NCI-H1105 (cell line): ENCODE measurements around the gene LAMTOR3.

Source experiments
- DNase-seq: peaks from one replicate; lab custom pipeline; 2025; lab: John Stamatoyannopoulos, UW

The LAMTOR3 gene

DNA sequence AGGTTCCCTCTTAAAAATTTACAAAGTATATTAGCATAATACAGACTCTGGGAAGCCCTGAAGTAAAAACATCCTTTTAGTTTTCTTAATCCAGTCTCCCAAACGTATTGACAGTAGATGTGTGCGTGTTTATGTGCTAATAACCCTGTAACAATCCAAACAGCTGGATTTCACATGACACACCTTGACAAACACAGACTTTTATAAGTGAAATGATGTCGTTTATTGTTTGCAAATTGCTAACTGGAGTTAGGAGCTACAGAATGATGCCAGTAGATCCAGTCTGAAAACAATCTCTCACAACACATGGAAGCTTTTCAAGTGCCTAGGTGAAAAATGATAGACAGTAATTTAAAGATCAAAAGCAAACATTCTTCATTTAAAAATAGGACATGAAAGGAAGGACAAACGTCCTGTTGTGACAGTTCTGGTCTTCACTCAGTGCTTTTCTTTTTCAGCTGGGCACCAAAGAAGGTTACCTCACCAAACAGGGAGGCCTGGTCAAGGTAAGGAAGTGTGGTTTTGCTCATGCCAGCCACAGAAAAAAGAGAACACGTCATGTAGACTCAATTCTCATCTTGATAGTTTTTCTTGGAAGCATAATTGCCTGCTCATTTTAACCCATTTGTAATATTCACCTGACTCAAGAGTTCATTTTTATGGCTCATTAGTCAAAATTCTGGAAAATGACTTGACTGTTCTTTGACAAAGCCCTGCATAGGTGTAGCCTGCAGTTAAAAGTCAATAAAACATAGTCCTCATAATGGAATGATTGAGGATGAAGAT lies 32.9 kb downstream of the LAMTOR3 start:
- no peak for DNase-seq

DNA sequence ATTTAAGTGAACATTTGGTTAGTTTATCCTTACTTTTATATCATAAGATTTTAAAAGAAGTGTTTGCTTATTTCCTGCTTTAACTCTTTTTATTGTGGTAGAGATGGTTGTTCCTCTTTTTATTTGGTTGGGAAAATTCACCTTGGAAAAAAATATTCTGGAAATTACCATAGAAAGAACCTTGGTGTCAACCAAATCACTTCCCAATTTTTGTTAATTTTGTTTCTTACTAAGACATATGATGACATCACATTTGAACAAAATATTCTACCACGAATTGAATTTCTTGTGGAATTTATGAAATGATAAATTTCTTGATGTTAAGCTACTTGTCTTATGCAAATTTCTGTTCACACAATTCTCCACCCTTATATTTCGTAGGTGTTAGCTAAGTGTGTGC lies 33.7 kb downstream of the LAMTOR3 start:
- no peak for DNase-seq

DNA sequence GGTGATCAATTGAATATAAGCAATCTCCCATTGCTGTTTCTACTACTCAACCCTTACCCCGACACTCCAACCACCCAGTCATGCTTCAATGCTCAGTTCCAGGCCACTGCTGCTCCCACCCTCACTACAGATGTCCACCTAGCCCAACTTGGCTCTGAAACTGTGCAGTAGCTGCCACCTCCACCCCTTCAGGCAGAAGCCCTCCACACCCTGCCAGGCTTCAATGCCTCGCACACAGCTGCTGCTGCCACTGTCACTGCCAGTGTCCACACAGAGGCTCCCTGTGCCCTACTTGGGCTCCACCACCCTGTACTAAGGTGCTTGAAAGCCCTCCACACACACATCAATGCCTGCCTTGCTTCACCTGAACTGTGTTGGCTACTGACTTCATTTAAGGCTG lies 34.6 kb downstream of the LAMTOR3 start:
- DNase-seq = no peak

DNA sequence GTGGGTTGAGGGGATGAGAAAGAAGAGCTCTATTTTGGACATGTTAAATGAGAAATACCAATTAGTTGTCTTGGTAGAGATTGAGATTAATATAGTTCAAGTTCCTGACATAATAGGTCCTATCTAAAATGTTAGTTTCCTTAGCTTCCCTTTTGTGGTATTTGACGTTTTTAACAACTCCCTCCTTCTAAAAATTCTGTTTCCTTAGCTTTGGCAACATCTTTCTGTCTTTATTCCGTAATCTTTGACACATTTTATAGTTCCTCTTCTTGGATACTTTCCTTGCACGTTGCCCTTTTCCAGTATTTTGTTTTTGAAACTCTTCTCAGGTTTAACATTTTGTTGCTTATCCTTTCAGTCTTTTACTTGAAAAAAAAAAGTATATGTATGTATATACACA lies 36.9 kb downstream of the LAMTOR3 start:
- DNase-seq = no peak

DNA sequence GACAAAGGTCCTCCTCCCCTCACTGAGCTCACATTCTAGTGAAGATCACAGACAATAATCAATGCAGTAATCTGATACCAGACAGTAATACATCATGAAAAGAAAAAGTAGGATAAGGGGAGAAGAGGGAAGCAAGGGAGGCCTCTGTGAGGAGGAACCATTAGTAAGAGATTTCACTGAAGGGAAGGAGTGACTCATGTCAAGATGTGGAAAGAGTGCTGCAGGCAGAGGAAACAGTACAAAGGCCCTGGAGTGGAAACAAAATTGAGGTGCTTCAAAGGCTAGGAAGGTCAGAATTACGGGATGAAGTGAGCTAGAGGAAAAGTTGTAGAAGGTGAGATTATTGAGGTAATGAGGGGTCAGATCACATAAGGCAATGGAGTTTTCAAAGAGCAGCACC lies 38.1 kb downstream of the LAMTOR3 start:
- DNase-seq = no peak

DNA sequence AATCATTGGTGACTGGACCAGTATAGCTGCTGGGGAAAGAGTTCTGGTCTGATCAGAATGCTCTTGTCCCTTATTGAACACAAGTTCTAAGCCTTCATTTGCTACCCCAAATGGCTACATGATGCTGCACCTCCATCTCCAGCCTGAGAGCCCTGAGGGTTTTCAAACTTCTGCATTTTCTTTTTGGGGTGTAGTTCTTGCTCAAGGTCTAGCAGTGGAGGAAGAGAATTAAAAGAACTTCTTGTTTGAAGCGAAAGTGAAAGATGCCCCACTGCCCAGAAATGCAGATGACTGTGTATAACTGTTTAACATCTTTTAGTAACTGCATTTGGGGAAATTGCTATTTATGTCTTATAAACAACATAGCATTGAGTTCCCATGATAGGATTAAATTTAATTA lies 38.5 kb downstream of the LAMTOR3 start:
- no peak for DNase-seq

DNA sequence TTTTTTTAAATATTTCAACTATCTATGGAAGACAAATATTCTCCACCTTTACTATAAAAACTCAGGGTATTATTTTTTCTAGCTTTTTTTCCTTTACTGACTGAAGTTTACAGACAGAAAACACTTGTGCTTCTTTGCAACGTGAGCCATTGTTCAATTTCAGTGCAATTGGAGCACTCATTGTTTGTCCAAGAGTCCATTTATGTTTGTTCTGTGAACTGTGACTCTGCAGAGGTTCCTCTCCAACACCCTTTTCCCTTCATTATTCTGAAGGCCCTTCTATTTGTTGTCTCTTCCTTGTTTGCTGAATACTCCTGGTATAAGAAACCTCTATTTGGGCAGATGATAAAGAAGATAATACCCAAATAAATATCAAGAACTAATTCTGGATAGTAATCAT lies 40.2 kb downstream of the LAMTOR3 start:
- no peak for DNase-seq

DNA sequence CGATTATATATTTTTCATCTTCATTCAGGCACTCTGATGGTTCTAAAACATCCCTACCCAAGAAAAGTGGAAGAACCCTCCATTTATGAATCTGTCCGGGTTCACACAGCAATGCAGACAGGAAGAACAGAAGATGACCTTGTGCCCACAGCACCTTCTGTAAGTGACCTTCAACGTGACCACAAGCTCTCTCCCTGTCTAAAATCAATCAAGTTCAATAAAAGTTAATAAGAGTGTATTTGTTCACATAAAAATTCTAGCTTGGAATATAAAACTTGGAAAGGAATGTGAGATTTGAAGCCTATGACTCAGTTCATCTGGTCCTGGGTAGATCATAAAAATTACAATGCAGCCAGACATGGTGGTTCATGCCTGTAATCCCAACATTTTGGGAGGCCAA lies 41.0 kb downstream of the LAMTOR3 start:
- DNase-seq = no peak

DNA sequence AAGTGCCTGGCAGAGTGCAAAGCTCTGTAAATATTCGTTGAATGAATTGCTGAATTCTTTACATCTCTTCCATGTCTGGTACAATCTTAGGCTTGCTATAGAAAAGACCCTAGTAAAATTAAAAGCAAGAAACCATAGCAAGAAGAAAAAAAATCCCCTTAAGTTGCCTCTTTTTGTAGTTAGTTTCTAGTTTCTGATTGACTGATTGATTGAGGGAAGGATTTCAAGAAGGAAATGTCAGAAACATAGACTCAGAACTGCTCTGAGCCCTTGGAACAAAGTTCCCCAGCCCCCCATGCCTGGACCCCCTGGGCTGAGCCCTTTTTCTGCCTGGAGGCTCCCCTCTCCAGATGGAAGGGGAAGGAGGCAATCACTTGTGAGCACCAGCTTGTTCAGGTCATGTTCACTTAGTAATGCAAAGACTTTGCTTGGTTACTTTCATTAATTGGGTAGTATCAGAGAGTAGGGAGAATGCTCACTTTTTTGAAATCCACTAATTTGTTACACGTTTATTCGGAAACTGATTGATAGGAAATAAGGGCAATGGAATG lies 42.0 kb downstream of the LAMTOR3 start:
- DNase-seq = no peak

DNA sequence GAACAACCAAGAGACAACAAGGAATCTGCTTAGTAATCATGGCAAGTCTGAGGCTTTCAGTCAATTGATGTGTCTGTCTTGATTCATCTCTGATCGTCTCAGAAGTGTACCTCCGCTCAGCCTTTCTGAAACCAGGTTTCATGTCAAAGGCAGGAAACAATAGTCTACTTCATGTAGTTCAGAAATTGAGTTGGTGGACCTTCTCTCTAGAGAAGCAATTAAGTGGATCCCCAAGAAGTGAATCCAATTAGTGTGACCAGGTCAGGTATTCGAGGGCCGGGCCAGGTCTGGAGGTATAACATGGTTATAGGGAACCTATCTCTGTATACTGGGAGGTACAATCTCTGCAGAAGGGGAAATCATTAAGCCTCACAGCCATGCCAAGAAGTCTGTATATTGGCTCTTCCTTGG lies 45.6 kb downstream of the LAMTOR3 start:
- no peak for DNase-seq

DNA sequence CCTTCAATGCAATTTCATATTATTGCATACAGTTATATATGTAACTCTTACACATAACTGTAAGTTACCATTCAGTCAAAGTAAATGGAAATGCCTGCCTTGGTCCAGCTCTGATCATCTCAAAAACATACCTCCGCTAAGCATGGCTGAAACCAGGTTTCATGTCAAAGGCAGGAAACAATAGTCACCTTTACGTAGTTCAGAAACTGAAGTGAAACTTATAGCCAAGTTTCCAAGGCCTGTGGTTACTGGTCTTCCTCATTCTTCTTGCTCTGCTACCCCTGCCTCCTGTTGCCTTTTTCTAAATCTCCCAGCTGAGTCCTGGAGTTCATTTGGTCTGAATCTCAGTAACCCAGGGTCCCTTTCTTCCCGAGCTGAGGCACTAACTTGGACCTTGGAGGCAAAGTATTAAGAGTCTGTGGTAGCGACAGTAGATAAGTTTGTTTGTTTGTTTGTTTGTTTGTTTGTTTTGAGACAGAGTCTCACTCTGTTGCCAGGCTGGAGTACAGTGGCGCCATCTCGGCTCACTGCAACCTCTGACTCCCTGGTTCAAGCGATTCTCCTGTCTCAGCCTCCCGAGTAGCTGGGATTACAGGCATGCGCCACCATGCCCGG lies 46.8 kb downstream of the LAMTOR3 start:
- no peak for DNase-seq

DNA sequence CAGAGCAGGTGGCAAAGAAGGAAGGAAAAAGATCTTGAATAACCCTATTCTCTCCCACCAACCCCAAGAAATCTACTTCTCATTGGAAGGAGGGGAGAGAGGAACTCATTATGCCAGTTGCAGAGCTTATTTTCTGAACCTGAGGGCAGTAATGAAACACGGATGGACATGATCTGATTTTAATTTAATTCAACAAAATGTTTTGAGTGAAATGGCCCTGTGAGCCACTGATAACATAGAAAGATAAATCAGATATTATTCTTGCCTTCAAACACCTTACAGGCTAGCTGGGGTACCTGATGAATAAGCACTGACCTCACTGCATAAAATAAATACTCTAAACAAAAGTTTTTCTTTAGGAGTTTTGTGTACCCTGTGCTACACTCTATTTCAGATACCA lies 47.3 kb downstream of the LAMTOR3 start:
- DNase-seq = no peak

DNA sequence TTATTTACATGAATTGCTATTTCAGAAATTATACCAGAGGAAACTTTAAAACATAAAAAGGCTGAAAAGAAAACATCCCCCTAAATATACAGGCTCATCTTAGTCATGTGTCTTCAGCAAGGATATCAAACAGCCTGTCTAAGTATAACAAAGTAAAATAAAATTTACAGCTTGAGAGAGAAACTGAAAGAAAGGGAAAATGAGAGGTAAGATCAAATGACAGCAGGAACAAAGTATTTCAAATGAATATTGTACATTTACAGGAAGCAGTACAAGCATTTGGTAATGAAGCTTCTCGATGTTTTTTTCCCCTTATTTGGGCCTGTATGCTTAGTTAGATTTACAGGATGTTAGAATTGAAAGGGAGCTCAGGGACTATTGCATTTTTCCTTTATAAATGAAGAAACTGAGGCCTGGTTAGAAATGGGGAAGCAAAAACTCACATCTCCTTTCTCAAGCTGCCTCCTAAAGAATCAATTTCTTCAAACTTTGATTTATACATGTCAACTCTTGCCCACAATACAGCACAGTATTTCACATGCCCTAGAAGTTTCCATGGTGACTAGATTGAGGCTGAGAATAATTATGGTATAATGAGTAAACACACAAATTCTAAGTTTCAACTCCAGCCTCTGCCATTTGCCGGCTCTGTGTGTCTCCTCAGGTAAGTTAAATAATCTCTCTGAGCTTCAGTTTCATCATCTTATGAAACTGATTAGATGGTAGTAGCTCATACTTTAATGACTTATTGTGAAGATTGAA lies 48.3 kb downstream of the LAMTOR3 start:
- no peak for DNase-seq

DNA sequence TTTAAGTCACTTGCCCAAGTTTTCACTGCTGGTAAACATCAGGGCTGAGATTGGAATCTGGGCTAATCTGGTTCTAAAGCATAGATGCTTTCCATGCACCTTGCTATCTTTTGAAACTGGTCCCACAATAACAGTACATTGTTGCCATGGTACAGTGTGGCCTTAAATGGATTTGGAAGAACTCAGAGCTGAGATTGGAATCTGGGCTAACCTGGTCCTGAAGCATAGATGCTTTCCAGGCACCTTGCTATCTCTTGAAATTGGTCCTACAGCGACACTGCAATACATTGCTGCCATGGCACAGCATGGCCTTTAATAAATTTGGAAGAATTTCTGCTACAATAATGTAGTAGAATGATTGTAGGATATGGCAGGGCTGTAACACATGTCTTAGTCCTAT lies 49.0 kb downstream of the LAMTOR3 start:
- DNase-seq = no peak

DNA sequence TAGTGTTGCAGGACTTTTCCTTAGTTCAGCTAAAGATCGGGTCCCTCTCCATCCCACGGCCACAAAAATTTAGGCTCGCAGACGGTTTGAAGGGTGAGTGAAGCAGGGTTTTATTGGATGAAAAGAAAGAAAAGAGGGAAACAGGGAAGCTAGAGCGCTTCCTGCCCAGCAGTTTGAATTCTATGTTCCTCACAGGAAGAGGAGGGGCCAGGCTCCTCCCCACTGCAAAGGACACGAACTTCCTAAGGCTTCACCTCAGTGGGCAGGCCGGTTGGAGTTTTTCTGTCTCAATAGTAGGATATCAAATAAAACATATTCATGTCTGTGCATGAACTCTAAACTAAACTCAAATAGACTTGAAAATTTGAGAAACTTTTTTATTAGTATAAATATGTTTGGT lies 50.2 kb downstream of the LAMTOR3 start:
- no peak for DNase-seq

DNA sequence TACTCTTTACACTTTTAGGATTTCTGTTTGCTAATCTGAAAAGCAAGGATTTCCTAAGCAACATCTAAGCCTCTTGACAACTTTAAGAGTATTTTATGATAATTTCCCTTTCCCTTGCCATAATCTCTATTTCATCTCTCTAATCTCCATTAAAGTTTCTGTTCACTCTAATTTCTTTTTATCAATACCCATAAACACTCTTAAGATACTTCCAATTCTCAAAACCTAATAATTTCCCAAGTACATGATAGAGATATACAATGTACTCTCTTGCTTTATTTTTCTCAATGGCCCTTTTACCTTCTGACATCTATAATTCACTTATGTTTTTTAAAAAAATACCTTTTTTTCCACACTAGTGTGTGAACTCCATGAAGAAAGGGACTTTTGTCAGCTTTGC lies 50.8 kb downstream of the LAMTOR3 start:
- no peak for DNase-seq

DNA sequence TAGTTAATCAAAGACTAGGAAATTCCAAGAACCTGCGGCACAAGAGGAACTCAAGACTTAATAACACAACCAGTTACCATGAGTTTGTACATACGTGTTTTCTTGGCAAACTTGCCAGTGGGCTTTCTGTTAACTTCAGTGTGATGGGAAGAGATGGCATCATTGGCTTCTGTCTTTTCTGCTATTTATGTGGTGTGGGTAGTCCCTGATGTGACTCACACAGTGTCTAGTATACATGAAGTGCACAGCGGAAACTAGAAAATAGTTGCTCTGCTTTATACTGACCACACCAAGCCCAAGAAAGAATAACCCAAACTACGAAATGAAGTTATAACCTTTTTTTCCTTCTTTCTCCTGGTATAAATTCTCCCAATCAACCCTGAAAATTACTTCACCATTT lies 53.1 kb downstream of the LAMTOR3 start:
- no peak for DNase-seq

DNA sequence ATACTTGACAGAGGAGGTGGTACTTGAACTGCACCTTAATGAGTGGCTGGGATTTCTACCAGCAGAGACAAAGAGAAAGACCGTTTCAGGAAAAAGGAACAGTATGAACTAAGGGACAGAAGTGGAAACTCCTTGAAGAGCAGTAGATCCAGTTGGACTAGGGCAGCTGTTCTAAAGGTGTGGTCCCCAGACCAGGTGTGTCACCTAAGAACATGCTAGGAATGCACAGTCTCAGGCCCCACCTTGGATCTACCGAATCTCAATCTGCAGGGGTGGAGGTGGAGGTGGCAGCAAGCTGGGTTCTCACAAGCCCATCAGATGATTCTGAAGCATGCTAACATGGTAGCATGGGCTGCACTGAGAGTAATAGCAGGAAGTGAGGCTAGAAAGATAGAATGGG lies 55.3 kb downstream of the LAMTOR3 start:
- DNase-seq = no peak

DNA sequence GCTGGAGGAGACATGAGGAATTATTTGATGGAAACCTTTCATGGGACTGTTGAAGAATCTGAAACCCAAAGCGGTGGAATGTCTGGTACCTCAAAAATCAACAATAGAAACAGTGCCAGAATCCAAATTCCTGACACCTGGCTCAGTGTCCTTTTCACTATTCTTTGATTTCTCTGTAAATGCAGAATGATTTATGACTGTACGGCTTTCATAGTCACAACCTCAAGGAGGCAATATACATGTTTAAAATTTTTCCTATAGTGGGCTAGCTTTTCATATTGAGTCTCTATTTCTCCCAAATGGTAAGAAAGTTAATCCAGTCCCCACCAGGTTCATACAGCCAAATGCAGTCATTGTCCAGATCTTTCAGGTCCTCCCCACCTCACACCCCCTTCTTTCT lies 58.3 kb downstream of the LAMTOR3 start:
- DNase-seq = no peak

DNA sequence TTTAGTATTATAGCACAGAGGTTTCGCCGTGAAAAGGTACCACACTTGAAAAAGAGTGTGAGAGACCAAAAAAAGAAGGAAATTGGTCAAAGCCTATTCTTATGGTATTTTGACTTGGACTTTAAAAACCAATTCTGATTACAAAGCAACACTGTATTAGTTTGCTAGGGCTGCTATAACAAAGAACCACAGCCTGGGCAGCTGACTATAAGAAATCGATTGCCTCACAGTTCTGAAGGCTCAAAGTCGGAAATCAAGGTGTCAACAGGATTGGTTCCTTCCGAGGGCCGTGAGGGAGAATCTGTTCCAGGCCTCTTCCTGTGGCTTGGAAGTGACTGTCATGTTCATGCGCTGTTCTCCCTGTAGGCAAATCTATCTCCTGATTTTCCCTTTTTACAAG lies 59.7 kb downstream of the LAMTOR3 start:
- no peak for DNase-seq

DNA sequence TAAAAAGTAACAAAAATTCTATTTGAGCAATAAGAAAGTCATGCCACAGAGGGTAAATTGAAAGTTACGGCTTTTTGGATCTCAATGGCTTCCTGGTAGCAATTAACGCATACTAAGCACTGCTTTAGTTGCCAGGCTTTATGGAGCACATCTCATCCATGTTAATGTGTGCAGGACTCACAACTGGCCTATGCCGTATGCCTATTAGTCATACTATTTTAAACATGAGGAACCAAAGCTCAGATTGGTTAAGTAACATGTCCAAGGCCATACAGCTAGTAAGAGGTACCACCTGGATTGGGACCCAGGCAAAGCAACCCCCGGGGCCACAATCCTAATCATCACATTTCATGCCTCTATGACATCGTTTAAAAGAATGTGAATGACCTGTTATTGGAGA lies 60.5 kb downstream of the LAMTOR3 start:
- no peak for DNase-seq

DNA sequence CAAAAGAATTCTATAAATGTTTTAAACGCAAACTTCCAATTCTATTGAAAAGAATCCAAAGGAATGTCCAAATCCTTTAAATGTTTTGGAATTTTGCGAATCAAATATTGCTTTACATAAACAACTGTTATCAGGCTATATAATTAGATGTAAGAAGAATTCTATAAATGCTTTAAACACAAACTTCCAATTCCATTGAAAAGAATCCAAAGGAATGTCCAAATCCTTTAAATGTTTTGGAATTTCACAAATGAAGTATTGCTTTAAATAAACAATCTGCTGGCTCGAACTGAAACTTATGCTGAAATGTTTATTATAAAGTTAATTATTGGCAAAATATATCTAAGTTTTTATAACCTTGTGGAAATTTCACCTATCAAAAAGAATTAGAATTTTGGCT lies 61.5 kb downstream of the LAMTOR3 start:
- DNase-seq = no peak

DNA sequence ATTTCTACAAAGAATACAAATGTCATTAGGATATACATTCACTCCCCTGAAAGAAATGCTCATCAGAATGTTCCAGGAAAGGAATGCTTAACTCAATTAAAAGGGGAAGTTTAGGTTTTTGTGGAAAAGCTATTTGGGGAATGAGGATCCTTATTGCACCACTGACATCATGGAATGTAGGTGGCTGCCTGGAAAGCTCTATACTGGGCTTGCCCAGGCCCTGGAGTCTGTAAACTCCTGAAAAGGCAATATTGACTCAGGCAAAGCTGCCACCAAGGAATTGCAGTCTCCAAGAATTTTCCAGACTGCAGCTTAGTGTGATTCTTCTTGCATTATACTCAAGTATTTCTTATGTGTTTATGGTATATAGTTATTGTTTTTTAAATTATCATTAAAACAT lies 61.9 kb downstream of the LAMTOR3 start:
- no peak for DNase-seq
